Prostate gland (tissue), 2 donors: ENCODE measurements around the gene NOC4L. TPM values are rescaled to one million over a fixed set of nuclear protein-coding genes. Genes with fewer than 3 reads are reported as not detected.

Source experiments
- DNase-seq: peaks from one replicate; pipeline ENCODE4 v3.0.0-alpha.2; 2019; ENCODE audit warnings: low spot score
- H3K27ac ChIP-seq, 2 donors: fragments of 200-600 bp; sonication (generic); 2 replicates each; pipeline ENCODE4 v1.5.1; 2017 to 2019
- H3K27me3 ChIP-seq: fragments of 200-600 bp; sonication (generic); replicated peaks from 2 replicates; pipeline ENCODE4 v1.5.1; 2019; ENCODE audit not compliant: insufficient read depth
- H3K36me3 ChIP-seq, 2 donors: fragments of 200-600 bp; sonication (generic); 1 replicate in 1 of 2; 2 replicates in 1 of 2; pipeline versions ENCODE4 v1.5.1 to v1.8.1; 2017 to 2019
- H3K4me1 ChIP-seq: fragments of 200-600 bp; sonication (generic); replicated peaks from 2 replicates; pipeline ENCODE4 v1.5.1; 2019
- H3K4me3 ChIP-seq, 2 donors: fragments of 200-600 bp; sonication (generic); 2 replicates each; pipeline ENCODE4 v1.5.1; 2017 to 2019
- H3K9me3 ChIP-seq: fragments of 200-600 bp; sonication (generic); 2 replicates; pipeline ENCODE4 v1.5.1; 2017
- POLR2A ChIP-seq: fragments of 450-650 bp; IDR thresholded peaks from one replicate; pipeline ENCODE4 v1.6.1; 2016; ENCODE audit warnings: antibody characterized with exemption, mild to moderate bottlenecking
- POLR2AphosphoS5 ChIP-seq: sonication (generic); formaldehyde crosslinking; IDR thresholded peaks from one replicate; pipeline ENCODE4 v1.6.1; 2017; ENCODE audit warnings: antibody characterized with exemption
- WGBS: methylation state at CpG from one replicate; pipeline ENCODE4 v1.1.5; 2018; 5-methylcytosine and 5-hydroxymethylcytosine counted together
- intact Hi-C: fragments of 100-400 bp; cut with DNase I; formaldehyde crosslinking; loops from one replicate; pipeline ENCODE4 v1.14.2; 2022
- total RNA-seq, 2 donors: library from RNA; depleted of rRNA; stranded (reverse); fragments of >200 nt; gene quantifications; one replicate each; pipeline ENCODE4 v1.1.0, GENCODE V29; 2016
- TF ChIP-seq, protein P1 (sequence below), 4 experiments: fragments of 200-600 bp in 2 of 4; fragments of 450-650 bp in 2 of 4; sonication (generic) in 2 of 4; IDR thresholded peaks; 1 replicate in 3 of 4; 2 replicates in 1 of 4; pipeline ENCODE4 v1.5.1; 2016 to 2019; ENCODE audit warnings: antibody characterized with exemption in 4 of 4, mild to moderate bottlenecking in 2 of 4, moderate library complexity in 2 of 4

NOC4L gene
- total RNA-seq, 2 donors from 2014 or later = 12.4 to 32.5 TPM

DNA sequence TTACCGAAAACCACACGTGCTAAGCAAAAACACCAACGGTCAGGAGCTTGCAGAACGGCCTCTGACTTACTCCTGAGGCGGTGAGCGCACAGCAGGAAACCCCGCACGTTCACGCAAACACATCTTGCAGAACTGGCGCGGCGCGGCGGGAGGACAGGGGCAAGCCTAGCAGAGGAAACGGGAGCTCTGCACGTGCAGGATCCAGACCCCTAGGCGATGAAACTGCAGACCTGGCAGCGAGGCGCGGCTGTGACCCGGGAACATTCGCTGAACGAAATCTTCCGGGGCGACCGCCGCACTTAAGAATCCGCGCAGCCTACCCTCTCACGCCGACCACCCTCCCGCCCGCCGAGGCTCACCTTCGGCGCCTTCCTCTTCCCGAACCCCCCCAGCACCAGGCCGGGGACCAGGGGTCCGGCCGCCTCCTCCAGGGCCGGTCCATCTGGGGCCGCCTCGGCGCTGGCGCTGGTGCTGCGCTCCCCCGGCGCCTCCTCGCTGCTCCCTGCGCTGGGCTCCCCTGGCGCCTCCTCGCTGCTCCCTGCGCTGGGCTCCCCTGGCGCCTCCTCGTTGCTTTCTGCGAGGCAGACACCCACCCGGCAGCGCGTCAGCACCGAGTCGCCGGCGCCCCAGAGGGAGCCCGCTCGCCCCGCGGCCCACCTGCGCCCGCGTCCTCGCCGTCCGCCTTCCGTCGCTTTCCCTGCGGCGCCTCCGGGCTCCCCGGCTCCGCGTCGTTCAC is 753 bp upstream of the NOC4L start:
- TF ChIP-seq, protein P1, sequence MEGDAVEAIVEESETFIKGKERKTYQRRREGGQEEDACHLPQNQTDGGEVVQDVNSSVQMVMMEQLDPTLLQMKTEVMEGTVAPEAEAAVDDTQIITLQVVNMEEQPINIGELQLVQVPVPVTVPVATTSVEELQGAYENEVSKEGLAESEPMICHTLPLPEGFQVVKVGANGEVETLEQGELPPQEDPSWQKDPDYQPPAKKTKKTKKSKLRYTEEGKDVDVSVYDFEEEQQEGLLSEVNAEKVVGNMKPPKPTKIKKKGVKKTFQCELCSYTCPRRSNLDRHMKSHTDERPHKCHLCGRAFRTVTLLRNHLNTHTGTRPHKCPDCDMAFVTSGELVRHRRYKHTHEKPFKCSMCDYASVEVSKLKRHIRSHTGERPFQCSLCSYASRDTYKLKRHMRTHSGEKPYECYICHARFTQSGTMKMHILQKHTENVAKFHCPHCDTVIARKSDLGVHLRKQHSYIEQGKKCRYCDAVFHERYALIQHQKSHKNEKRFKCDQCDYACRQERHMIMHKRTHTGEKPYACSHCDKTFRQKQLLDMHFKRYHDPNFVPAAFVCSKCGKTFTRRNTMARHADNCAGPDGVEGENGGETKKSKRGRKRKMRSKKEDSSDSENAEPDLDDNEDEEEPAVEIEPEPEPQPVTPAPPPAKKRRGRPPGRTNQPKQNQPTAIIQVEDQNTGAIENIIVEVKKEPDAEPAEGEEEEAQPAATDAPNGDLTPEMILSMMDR (IDR thresholded peaks at IDR 0.05) = no peak
- TF ChIP-seq POLR2A (no peak), POLR2AphosphoS5 (no peak)
- no peak for DNase-seq
- peaks cover 14% of the 10 kb centered on the region for H3K4me1 ChIP-seq
- no peaks in the 10 kb centered on the region for H3K27me3 ChIP-seq
- intact Hi-C loops = no loop called here
- H3K27ac ChIP-seq = peak overlapping the region in 1 of 2 donors; percentile 79
- H3K4me3 ChIP-seq = peak overlapping the region; percentile 99
- H3K36me3 ChIP-seq = peaks cover 18 to 20% of the 10 kb centered on the region in 2 donors
- WGBS = 3% methylated on average over 70 of the region's 82 CpGs
- H3K9me3 ChIP-seq = no peaks in the 10 kb centered on the region

DNA sequence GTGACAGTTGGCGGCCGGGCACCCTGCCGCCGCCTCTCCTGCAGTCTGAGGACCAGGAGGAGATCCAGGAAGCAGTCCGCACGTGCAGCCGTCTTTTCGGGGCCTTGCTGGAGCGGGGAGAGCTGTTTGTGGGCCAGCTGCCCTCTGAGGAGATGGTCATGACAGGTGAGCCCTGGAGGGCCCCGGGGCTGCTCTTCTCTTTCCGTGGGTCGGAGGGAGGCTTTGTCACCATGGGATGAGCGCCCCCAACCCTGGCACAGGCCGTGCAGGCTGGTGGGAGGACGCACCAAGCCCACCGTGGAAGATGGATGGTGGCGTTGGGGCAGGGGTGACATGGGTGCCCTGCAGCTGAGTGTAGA is 532 bp downstream of the NOC4L start:
- H3K9me3 ChIP-seq = no peaks in the 10 kb centered on the region
- peaks cover 14% of the 10 kb centered on the region for H3K4me1 ChIP-seq
- peaks cover 9 to 14% of the 10 kb centered on the region in 2 donors for H3K36me3 ChIP-seq
- no peak for DNase-seq
- WGBS = 2% methylated on average over 17 of the region's 17 CpGs
- H3K4me3 ChIP-seq = peak overlapping the region; percentile 99
- H3K27me3 ChIP-seq = no peaks in the 10 kb centered on the region
- TF ChIP-seq POLR2A = no peak
- TF ChIP-seq, protein P1 (IDR thresholded peaks at IDR 0.05) = no peak
- no peak for TF ChIP-seq POLR2AphosphoS5
- peak overlapping the region; percentile 79 to 82 for H3K27ac ChIP-seq
- intact Hi-C loops = no loop called here

DNA sequence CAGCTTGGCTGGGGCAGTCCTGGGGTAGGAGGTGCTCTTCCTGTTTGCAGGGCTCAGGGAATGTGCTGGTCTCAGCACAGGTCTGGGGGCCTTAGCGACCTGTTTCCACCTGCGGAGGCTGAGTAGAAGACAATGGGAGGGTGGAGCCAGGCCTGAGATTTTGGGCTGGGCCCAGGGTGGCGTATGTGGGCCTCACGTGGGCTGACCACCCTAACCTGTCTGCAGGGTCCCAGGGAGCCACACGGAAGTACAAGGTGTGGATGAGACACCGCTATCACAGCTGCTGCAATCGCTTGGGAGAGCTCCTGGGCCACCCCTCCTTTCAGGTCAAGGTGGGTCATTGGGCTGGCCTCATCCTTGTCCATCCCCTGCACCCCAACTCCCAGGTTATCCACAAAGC is 1.1 kb downstream of the NOC4L start:
- TF ChIP-seq POLR2A (no peak), POLR2AphosphoS5 (no peak)
- TF ChIP-seq, protein P1 (IDR thresholded peaks at IDR 0.05) = no peak
- peak overlapping the region in 1 of 2 donors; percentile 99 for H3K4me3 ChIP-seq
- peaks cover 14% of the 10 kb centered on the region for H3K4me1 ChIP-seq
- intact Hi-C loops = no loop called here
- no peak for DNase-seq
- peaks cover 9 to 10% of the 10 kb centered on the region in 2 donors for H3K36me3 ChIP-seq
- no peaks in the 10 kb centered on the region for H3K27me3 ChIP-seq
- WGBS = 63% methylated on average over 7 of the region's 7 CpGs
- H3K9me3 ChIP-seq = no peaks in the 10 kb centered on the region
- H3K27ac ChIP-seq = no peak overlapping the region

DNA sequence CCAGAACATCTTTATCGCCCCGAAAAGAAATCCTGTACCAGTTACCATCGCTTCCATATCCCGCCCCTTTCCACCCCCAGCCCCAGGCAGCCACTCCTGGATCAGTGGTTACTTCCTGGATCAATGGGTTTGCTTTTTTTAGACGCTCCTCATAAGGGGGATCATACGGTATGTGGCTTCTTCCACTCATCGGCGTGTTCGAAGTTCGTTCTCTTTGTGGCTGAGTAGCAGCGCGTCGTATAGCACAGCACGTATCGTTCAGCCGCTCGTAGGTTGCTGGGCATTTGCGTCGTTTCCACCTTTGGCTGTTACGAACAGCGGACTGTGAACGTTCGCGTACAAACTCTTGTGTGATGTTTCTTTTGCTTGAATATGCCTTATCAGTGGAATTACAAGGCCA is 1.8 kb downstream of the NOC4L start:
- peaks cover 3 to 5% of the 10 kb centered on the region in 2 donors for H3K36me3 ChIP-seq
- WGBS = 96% methylated on average over 24 of the region's 24 CpGs

More for the DNA sequence above, 1.8 kb downstream of the NOC4L start:
- intact Hi-C loops = no loop called here
- TF ChIP-seq POLR2AphosphoS5 (no peak), POLR2A (no peak)
- TF ChIP-seq, protein P1 (IDR thresholded peaks at IDR 0.05) = no peak
- DNase-seq = no peak
- no peak overlapping the region for H3K4me3 ChIP-seq
- H3K4me1 ChIP-seq = peaks cover 14% of the 10 kb centered on the region
- H3K9me3 ChIP-seq = no peaks in the 10 kb centered on the region
- no peak overlapping the region for H3K27ac ChIP-seq
- H3K27me3 ChIP-seq = no peaks in the 10 kb centered on the region
